ENCODE results near the gene DIP2C.

- TF ChIP-seq, protein P1, sequence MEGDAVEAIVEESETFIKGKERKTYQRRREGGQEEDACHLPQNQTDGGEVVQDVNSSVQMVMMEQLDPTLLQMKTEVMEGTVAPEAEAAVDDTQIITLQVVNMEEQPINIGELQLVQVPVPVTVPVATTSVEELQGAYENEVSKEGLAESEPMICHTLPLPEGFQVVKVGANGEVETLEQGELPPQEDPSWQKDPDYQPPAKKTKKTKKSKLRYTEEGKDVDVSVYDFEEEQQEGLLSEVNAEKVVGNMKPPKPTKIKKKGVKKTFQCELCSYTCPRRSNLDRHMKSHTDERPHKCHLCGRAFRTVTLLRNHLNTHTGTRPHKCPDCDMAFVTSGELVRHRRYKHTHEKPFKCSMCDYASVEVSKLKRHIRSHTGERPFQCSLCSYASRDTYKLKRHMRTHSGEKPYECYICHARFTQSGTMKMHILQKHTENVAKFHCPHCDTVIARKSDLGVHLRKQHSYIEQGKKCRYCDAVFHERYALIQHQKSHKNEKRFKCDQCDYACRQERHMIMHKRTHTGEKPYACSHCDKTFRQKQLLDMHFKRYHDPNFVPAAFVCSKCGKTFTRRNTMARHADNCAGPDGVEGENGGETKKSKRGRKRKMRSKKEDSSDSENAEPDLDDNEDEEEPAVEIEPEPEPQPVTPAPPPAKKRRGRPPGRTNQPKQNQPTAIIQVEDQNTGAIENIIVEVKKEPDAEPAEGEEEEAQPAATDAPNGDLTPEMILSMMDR (IDR thresholded peaks at IDR 0.05), result no peak
- no peak for TF ChIP-seq POLR2A (IDR thresholded peaks at IDR 0.05)
Measured at GRCh38 chr10:526651-527312, 162.7 kb downstream of the DIP2C start.
